Activated CD4-positive, alpha-beta T cell treated with anti-CD3 and anti-CD28 coated beads for 36 hours (primary cell): ENCODE measurements around the gene ITIH1. TPM values are rescaled to one million over a fixed set of nuclear protein-coding genes. Genes with fewer than 3 reads are reported as not detected.
A peak's percentile ranks its signal among the peaks of the same experiment; 100 is the strongest.

Source experiments
- ATAC-seq: fragments of 200-7000 bp; cut with Tn5 transposase; one replicate; pipeline ENCODE4 v1.10.0; 2021; ENCODE audit warnings: mild to moderate bottlenecking, moderate library complexity
- CTCF ChIA-PET: fragments of 350-600 bp; sonication (Branson Sonifier 250); formaldehyde crosslinking; loops from one replicate; lab custom pipeline; 2021; ENCODE audit warnings: antibody characterized with exemption; lab: Charles Lee
- POLR2A ChIA-PET: fragments of 350-600 bp; sonication (Branson Sonifier 250); formaldehyde crosslinking; loops from one replicate; lab custom pipeline; 2021; ENCODE audit warnings: antibody characterized with exemption, inconsistent platforms; lab: Charles Lee
- DNase-seq: peaks from one replicate; pipeline ENCODE4 v3.0.0-alpha.2; 2020
- H3K27ac Mint-ChIP-seq: one replicate; pipeline ENCODE4 v1.8.0; 2021; ENCODE audit warnings: mixed read lengths
- H3K27me3 Mint-ChIP-seq: one replicate; pipeline ENCODE4 v1.8.0; 2021; ENCODE audit warnings: mixed read lengths
- H3K36me3 Mint-ChIP-seq: one replicate; pipeline ENCODE4 v1.8.0; 2021; ENCODE audit warnings: low read depth, mixed read lengths
- H3K4me1 Mint-ChIP-seq: one replicate; pipeline ENCODE4 v1.8.0; 2021; ENCODE audit warnings: mixed read lengths
- H3K4me3 Mint-ChIP-seq: one replicate; pipeline ENCODE4 v1.8.0; 2021; ENCODE audit warnings: mild to moderate bottlenecking, moderate library complexity, mixed read lengths
- H3K9me3 Mint-ChIP-seq: one replicate; pipeline ENCODE4 v1.8.0; 2021; ENCODE audit warnings: low read depth, mixed read lengths
- intact Hi-C, 2 experiments: fragments of 100-400 bp; cut with DNase I in 1 of 2; cut with micrococcal nuclease in 1 of 2; formaldehyde crosslinking; loops; one replicate each; pipeline versions ENCODE4 v1.14.2 to v1.15.1; 2022 to 2024; cut with DNase I, micrococcal nuclease
- total RNA-seq, 2 experiments: library from RNA; stranded (reverse); gene quantifications; one replicate each; pipeline ENCODE4 v1.2.3, GENCODE V29; 2021

Gene ITIH1
- total RNA-seq, 2 experiments from 2014 or later = not detected

DNA sequence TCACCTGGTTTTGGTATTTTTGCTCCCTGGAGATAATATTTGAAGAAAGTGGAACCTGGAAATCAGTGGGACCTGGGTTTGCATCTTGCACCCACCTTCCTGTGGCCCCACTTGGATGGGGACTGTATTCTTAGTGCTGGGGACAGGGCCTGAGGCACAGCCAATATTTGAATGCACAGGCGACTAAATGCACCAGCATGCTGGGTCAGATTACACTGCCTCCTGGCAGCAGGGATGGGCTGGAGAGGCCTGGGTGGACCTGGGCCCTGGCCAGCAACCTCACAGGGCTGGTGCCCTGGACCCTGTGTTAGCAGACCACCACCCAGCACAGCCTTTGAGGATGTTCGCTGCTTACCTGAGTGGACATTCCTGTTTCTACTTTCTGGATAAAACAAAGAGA lies 42.5 kb downstream of the ITIH1 start:
- H3K36me3 Mint-ChIP-seq = no peaks in the 10 kb centered on the region
- H3K4me3 Mint-ChIP-seq = no peak overlapping the region
- ATAC-seq = no peak
- CTCF ChIA-PET = interaction anchor here (0.7 to 2.3 kb wide), 7 partner anchors 13 to 197 kb away, joined by 3 to 7 read pairs (median 3); partner anchors contain the start of gene NEK4
- no peaks in the 10 kb centered on the region for H3K27me3 Mint-ChIP-seq
- H3K4me1 Mint-ChIP-seq = no peaks in the 10 kb centered on the region
- POLR2A ChIA-PET = no interaction called here
- intact Hi-C loops = loop anchor here in 1 of 2 experiments (2.0 kb wide), 1 partner anchor 77 kb away; no protein-coding TSS in a partner anchor
- no peak overlapping the region for H3K27ac Mint-ChIP-seq
- no peak for DNase-seq
- no peaks in the 10 kb centered on the region for H3K9me3 Mint-ChIP-seq

DNA sequence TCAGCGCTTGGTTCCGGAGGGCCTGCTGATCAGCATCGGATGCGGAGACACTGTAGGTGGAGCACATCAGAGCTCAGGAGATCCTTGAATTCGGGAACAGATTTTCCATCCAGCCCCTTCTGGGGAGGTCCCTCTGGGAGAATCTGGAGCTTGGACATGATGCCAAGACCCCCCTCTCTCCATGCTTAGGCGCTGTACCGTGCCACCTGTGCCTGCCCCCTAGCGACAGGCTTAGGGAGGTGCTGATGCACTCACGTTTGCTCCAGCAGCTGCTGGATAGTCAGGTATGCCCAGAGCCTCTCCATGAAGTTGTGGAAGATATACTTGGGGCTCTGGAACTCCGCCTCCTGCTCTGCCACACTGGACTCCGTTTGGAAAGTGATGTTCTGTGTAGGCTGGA lies 43.3 kb downstream of the ITIH1 start:
- CTCF ChIA-PET = interaction anchor here (0.5 to 2.3 kb wide), 14 partner anchors 9 to 198 kb away, joined by 3 to 7 read pairs (median 4); partner anchors contain the start of gene NEK4
- no peak overlapping the region for H3K4me3 Mint-ChIP-seq
- H3K27me3 Mint-ChIP-seq = no peaks in the 10 kb centered on the region
- no peaks in the 10 kb centered on the region for H3K9me3 Mint-ChIP-seq
- H3K4me1 Mint-ChIP-seq = no peaks in the 10 kb centered on the region
- no peaks in the 10 kb centered on the region for H3K36me3 Mint-ChIP-seq
- intact Hi-C loops = loop anchor here in 1 of 2 experiments (2.0 kb wide), 1 partner anchor 78 kb away; no protein-coding TSS in a partner anchor
- POLR2A ChIA-PET = no interaction called here
- ATAC-seq (peak; percentile 89), DNase-seq (peak; percentile 60)
- no peak overlapping the region for H3K27ac Mint-ChIP-seq

DNA sequence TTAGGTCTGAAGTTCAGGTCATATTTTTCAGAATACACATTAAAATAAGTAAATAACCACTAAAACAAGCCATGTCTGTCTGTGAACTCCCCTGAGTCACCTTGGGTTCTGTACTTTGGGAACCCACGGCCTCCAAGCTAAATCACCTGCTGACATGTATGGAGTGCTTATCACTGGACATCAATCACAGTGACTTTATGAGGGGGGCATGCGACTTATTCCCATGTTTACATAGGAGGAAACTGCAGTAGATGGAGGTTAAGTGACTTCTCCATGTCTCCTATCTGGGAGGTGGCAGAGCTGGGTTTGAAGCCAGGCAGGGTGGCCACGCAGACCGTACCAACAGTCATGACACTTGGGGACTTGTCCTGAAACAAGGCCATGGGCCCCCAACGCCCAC lies 45.0 kb downstream of the ITIH1 start:
- H3K4me1 Mint-ChIP-seq = no peaks in the 10 kb centered on the region
- POLR2A ChIA-PET = interaction anchor here (0.7 kb wide), 1 partner anchor 38 kb away, joined by 4 read pairs; no protein-coding TSS in a partner anchor
- H3K36me3 Mint-ChIP-seq = no peaks in the 10 kb centered on the region
- no peak overlapping the region for H3K4me3 Mint-ChIP-seq
- CTCF ChIA-PET = interaction anchor here (0.9 to 2.3 kb wide), 6 partner anchors 14 to 87 kb away, joined by 3 to 7 read pairs (median 3); no protein-coding TSS in a partner anchor
- DNase-seq (no peak), ATAC-seq (no peak)
- H3K27me3 Mint-ChIP-seq = no peaks in the 10 kb centered on the region
- H3K27ac Mint-ChIP-seq = no peak overlapping the region
- H3K9me3 Mint-ChIP-seq = no peaks in the 10 kb centered on the region
- intact Hi-C loops = no loop called here

DNA sequence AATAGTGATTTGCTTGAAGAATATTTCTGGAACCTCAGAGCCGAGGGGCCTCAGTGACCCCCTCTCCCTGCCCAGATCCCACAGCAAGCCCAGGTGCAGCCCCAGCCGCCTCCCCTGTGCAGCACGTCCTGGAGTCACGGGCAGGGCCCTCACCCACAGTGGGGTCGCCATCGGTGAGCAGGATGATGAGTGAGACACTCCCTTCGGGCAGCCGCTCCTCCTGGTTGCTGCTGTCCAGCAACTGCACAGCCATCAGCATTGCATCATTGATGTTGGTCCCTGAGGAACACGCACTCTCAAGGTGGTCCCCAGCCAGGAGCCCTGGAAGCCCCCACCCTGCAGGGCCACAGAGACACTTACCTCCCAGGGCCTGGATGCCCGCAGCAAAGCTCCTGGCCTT lies 46.6 kb downstream of the ITIH1 start:
- Mint-ChIP-seq H3K4me3 (no peak overlapping the region), H3K9me3 (no peaks in the 10 kb centered on the region), H3K27ac (no peak overlapping the region), H3K36me3 (no peaks in the 10 kb centered on the region), H3K27me3 (no peaks in the 10 kb centered on the region), H3K4me1 (no peaks in the 10 kb centered on the region)
- DNase-seq = no peak
- intact Hi-C loops = no loop called here
- ChIA-PET POLR2A (no interaction called here), CTCF (no interaction called here)
- ATAC-seq = no peak

DNA sequence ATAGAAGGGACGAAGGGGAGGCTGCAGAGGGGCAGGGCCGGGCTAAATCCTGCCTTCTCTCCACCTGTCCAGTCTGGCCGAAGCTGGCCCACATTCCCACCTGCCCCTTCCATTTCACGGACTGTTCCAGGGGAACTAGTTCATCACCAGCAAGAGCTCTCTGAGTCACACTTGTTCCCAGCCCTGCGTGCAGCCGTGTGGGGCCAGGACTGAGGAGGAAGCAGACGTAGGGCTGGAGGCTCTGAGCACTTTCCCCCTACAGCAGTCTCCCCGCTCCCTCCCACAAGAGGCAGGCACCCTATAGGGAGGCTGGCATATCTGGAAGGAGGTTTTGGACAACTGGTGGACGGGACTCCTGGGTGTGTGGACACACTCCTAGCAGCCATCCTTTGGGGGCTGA lies 50.0 kb downstream of the ITIH1 start:
- ChIA-PET POLR2A (no interaction called here), CTCF (no interaction called here)
- Mint-ChIP-seq H3K27me3 (no peaks in the 10 kb centered on the region), H3K9me3 (no peaks in the 10 kb centered on the region), H3K4me3 (no peak overlapping the region), H3K27ac (no peak overlapping the region), H3K4me1 (no peaks in the 10 kb centered on the region), H3K36me3 (no peaks in the 10 kb centered on the region)
- DNase-seq (no peak), ATAC-seq (no peak)
- intact Hi-C loops = no loop called here

DNA sequence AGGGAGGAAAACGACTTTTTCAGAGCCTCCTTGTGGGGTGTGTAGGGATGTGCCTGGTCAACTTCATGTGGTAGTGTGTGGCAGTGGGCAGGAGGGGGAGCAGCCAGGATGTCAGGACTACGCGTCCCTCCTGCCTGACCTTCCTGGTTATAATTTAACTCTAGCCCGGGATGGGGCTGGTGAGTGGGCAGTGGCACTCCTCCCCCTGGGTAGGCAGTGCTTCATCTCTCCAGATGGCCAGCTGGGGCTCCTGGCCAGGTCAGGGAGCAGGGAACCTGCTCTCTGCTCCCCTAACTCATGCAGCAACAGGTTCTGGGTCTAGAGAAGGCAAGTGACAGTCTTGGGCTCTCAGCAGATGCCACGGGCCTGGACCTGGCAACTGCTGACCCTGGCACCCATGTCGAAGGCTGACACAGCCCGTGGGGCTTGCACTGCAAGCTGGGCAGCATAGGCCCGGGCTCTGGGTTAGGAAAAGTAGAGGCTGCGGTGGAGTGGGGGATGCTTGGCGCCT lies 50.5 kb downstream of the ITIH1 start:
- intact Hi-C loops = no loop called here
- no peaks in the 10 kb centered on the region for H3K36me3 Mint-ChIP-seq
- H3K4me3 Mint-ChIP-seq = no peak overlapping the region
- ATAC-seq = no peak
- ChIA-PET CTCF (no interaction called here), POLR2A (no interaction called here)
- H3K9me3 Mint-ChIP-seq = no peaks in the 10 kb centered on the region
- no peak for DNase-seq
- no peaks in the 10 kb centered on the region for H3K27me3 Mint-ChIP-seq
- no peaks in the 10 kb centered on the region for H3K4me1 Mint-ChIP-seq
- H3K27ac Mint-ChIP-seq = no peak overlapping the region

DNA sequence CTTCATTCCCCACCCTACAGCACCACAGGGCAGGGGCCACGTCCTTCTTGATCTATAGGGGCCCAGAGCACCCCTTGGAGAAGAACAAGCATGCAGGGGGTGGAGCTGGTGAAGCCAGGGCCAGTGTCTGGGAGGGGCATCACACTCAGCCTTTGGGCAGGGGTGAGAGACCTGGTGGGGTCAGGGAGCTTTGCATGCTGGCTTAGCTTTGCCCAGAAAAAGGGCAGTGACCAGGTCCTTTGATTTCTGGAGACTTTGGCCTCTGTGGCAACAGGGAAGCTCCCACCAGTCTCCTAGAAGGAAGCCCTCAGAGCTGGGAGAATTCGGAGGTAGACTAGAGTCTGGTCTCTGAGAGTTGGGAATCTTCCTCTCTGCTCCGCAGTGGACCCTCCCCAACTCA lies 52.1 kb downstream of the ITIH1 start:
- CTCF ChIA-PET = interaction anchor here (1.3 kb wide), 1 partner anchor 31 kb away, joined by 3 read pairs; no protein-coding TSS in a partner anchor
- H3K9me3 Mint-ChIP-seq = no peaks in the 10 kb centered on the region
- no peaks in the 10 kb centered on the region for H3K27me3 Mint-ChIP-seq
- intact Hi-C loops = no loop called here
- H3K36me3 Mint-ChIP-seq = no peaks in the 10 kb centered on the region
- no peak overlapping the region for H3K27ac Mint-ChIP-seq
- no peaks in the 10 kb centered on the region for H3K4me1 Mint-ChIP-seq
- DNase-seq (no peak), ATAC-seq (no peak)
- H3K4me3 Mint-ChIP-seq = no peak overlapping the region
- POLR2A ChIA-PET = no interaction called here

DNA sequence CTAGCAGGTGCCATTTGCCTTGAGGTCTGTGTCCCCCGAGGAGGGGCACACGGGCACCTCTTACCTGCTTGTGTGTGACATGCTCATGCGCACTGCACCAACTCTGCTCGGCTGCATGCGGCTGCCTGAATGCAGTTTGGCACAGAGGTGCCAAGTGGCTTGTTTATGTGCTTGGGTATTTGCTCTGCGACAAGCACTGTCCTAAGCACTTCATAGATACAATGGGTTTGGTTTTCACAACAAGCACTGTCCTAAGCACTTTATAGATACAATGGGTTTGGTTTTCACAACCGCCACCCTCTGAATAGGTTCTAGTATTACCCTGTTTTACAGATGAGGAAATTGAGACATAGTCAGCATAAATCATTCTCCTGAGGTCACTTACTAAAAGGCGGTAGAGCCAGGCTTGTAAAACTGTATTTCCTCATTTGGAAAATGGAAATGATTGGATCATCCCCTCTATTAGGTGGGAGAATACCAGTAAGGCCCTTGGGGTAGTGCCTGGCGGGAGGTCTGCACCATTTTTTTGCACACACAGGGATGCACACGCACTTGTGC lies 52.6 kb downstream of the ITIH1 start:
- intact Hi-C loops = no loop called here

DNA sequence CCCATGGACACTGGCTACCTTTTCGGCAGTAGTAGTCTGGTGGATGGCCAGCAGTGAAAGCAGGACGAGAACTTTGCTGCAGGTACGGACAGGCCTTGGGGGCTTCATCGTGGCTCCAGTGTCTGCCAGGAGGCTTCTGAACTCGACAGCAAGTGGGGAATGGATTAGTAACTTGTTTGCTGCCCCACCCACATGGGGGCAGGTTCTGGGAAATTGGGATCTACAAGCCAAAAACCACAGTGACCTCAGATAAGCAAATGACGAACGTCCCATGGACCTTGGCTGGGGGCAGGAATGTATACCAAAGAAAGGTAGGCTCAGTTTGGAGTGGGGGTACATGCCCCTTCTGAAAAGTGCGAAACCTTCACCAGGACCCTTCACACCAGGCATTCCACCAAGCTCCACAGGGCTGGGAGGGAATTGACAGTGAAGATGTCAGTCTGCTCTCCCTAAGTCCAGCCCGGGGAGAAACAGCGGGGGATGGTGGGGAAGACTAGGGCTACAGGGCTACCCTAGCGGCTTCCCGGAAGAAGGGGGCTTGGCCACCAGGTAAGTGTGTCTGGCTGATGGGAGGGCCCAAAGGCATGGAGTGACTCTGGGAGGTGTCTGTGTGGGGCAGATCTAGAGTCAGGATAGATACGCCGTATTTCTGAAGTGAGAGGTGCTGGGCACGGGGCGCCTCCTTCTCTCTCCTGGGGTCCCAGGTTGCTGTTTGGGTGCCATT lies 53.3 kb downstream of the ITIH1 start, which contains the start of gene ITIH4:
ITIH4 (minus strand) TSS at position 138 of the 724 bp plus-strand sequence; CDS start at position 108, 30 bp downstream.
- DNase-seq = no peak
- no peaks in the 10 kb centered on the region for H3K4me1 Mint-ChIP-seq
- H3K9me3 Mint-ChIP-seq = no peaks in the 10 kb centered on the region
- no peaks in the 10 kb centered on the region for H3K36me3 Mint-ChIP-seq
- intact Hi-C loops = no loop called here
- H3K4me3 Mint-ChIP-seq = no peak within 1 kb of the TSS
- H3K27me3 Mint-ChIP-seq = no peaks in the 10 kb centered on the region
- ChIA-PET CTCF (no interaction called here), POLR2A (no interaction called here)
- no peak within 1 kb of the TSS for H3K27ac Mint-ChIP-seq
- ATAC-seq = no peak

More for the DNA sequence above, 52.6 kb downstream of the ITIH1 start:
- ChIA-PET POLR2A (no interaction called here), CTCF (no interaction called here)
- Mint-ChIP-seq H3K27me3 (no peaks in the 10 kb centered on the region), H3K4me3 (no peak overlapping the region), H3K27ac (no peak overlapping the region), H3K9me3 (no peaks in the 10 kb centered on the region), H3K4me1 (no peaks in the 10 kb centered on the region), H3K36me3 (no peaks in the 10 kb centered on the region)
- DNase-seq (no peak), ATAC-seq (no peak)

DNA sequence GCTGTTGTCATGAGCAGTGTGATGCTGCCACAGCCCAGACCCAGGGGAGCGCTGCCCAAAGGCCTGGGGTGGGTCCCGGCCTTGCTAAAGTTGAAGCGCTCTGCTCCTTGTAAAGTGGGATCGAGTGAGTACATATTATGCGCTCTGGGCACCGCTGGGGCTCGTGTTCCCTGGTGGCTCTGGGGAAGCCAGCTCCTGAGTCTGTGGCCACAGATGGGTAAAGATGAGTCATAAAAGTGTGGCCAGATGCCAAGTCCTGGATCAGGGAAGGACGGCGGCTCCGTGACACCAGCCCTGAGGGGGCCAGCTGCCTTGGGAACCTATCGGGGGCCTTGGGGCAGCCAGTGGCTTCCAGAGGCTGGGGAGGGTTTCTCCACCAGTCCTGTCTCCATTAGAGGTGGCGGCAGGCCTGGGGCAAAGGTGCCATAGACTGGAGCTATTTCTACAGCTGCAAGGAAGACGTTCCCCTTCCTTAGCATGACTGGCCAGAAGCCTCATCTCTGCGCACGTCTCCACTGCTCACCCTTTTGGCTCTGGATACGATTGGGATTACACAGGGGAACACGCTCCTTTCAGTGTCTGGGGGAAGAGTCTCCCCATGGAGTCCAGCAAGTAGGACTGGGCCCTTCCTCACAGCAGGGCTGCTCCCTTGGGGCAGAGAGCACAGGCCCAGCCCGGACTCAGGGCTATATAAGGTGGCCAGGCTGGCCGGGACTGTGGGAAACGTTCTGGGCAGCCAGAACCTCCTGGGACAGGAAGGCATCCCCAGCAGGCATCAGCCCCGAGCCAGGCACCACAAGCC lies 54.3 kb downstream of the ITIH1 start:
- no peaks in the 10 kb centered on the region for H3K9me3 Mint-ChIP-seq
- H3K4me3 Mint-ChIP-seq = no peak overlapping the region
- H3K36me3 Mint-ChIP-seq = no peaks in the 10 kb centered on the region
- POLR2A ChIA-PET = no interaction called here
- no peaks in the 10 kb centered on the region for H3K27me3 Mint-ChIP-seq
- no peaks in the 10 kb centered on the region for H3K4me1 Mint-ChIP-seq
- CTCF ChIA-PET = interaction anchor here (1.1 kb wide), 1 partner anchor 19 kb away, joined by 4 read pairs; no protein-coding TSS in a partner anchor
- DNase-seq = no peak
- ATAC-seq = no peak
- H3K27ac Mint-ChIP-seq = no peak overlapping the region
- intact Hi-C loops = no loop called here

DNA sequence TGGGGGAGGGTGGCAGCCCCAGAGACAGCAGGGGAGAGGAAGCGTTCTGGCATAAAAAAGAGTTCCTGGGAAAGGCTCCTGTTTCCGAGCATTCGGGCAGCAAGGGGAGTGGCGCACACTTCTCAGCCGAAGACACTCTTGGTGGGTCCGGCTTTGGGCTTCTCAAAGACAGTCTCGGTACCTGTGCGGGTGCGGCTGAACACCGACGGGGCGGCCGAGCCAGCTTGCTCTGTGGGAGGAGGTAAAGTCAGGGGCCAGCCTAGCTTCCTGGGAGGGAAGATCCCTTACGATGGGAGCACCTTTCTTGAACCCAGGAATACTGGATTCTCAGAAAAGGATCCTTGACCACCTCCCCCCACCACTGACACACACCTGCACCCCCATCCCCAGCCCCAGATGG lies 55.8 kb downstream of the ITIH1 start:
- intact Hi-C loops = no loop called here
- CTCF ChIA-PET = interaction anchor here (1.1 kb wide), 1 partner anchor 18 kb away, joined by 4 read pairs; no protein-coding TSS in a partner anchor
- no peak for ATAC-seq
- no peak for DNase-seq
- H3K27ac Mint-ChIP-seq = no peak overlapping the region
- no peaks in the 10 kb centered on the region for H3K9me3 Mint-ChIP-seq
- no peak overlapping the region for H3K4me3 Mint-ChIP-seq
- H3K27me3 Mint-ChIP-seq = no peaks in the 10 kb centered on the region
- no peaks in the 10 kb centered on the region for H3K36me3 Mint-ChIP-seq
- POLR2A ChIA-PET = no interaction called here
- H3K4me1 Mint-ChIP-seq = peaks cover 7% of the 10 kb centered on the region
